HG02938 (cell line): ENCODE measurements around the gene PRSS27.

Experiments
- ATAC-seq: cut with Tn5 transposase; IDR thresholded peaks from one replicate; pipeline ENCODE4 v1.9.1; 2021; ENCODE audit warnings: mild to moderate bottlenecking, moderate library complexity; ENCODE audit not compliant: unreplicated experiment

The PRSS27 gene

DNA sequence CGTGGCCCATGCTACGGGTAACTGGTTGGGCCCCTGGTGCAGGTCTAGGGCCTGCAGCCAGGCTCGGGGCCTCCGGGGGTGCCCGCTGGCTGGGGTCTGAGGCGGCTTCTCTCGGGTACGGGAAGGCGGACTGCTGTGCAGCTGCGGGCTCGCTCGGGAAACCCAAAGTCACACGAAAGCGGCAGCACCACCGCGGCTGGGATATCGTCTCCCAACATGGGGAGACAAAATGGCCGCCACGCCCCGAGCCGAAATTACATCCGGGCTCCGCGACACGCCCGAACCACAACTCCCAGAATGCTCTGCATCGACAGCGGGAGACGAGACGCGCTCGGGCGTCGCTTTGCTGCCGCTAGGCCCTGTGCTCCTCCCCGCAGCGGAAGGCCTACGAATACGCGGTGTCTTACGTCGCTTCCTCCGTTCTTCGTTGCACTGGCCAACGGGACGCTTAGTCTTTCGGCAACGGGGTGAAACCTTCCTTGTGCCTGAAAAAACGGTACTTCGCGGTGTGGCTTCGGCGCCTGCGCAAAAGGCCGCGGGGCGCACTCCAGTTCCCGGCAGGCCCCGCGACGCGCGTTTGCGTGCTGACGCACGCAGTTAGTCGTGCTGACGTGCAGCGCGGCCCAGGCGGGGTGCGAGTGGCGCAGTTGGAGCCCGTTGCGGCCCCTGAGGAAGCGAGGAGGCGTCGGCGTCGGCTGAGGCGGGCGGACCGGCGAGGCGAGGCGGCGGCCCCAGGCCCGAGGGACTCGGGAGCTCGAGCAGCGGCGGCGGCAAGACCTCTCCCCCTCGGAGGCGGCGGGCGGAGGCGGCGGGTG, 32.2 kb upstream of the PRSS27 start, which contains the start of gene SRRM2:
TSS of gene SRRM2 (plus strand) at position 604 of the 815 bp plus-strand sequence. CDS start 3,727 bp downstream, outside the sequence.
- peak; percentile 68 for ATAC-seq

DNA sequence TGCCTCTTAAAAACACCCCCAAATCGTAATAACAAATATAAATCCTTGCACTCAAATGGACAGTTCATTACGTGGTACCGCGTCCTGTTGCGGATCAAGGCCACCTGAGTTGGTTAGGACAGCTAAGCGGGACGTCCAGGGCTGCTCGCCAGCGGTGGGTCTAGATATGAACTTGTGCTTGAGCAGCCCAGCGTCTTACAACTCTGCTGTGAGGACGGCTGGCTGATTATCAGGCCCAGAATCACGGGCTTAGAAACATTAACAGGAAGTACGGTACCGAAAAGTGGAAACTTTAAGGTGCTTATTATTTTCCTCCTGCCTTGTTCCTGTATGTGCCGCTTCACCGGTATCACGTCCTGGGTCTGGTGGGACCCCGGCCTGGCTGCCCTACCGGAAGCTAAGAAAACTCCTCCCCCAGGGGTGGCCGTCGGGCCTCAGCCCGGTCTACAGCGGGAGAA, 31.6 kb upstream of the PRSS27 start:
- no peak for ATAC-seq

DNA sequence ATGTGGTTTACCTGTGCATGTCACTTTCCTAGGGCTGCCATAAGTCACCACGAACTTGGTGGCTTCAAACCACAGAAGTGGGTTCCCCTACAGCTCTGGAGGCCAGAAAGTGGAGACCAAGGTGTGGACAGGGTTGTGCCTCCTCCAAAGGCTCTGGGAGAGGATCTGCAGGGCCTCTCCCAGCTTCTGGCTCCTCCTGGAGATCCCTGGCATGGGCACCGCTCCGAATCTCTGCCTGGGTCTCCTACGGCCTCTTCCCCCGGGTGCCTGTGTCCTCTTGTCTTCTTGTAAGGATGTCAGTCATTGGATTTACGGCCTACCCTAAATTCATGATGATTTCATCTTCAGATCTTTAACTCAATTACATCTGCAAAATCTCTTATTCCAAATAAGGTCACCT, 29.9 kb upstream of the PRSS27 start:
- ATAC-seq: no peak

DNA sequence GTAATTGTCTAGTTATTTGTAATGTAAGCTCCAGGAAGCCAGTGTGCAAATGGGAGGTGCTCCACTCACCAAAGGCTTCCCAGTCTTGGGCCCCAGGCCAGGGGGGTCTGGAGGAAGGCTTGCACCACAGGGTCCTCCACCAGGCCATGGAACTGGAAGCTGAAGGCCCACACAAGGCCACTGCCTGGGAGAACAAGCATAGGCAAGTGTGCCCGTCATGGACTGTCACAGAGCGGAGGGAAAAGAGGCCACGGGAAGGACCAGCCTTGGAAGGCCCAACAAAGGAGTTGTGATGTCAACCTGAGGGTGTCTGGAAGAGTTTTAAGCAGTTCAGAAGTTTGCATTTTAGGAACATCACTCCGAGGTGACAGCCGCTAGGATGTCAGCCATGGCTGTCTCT, 29.5 kb upstream of the PRSS27 start:
- no peak for ATAC-seq

DNA sequence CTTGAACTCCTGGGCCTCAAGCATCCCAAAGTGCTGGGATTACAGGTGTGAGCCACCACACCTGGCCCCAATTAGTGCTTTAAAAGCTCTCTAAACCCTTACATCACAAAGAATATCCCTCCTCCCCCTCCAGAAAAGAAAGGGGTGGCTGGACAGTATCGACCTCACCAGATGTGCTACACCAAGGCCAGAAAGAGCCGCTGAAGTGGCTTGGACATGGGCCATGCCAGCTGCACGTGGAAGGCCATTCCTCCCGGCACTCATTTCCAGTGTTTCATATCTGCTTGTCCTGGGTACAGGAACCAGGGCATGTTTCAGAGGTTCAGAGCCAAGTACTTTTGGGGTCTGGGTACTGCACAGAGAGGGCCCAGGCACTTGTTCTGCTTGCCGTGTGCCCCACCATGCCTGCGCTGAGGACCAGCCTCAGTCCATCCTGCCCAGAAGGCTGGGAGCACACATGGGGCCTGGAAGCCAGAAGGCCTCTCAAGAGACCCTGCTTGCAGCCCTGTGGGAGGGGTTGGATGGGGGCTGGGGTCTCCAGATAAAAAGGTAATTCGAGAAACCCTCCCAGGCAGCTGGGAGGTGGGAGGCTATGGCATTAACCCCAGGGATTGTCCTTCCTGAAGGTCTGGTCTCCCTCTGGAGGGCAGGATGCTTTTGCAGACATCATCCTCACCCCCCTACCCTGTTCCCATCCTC, 28.9 kb upstream of the PRSS27 start:
- no peak for ATAC-seq

DNA sequence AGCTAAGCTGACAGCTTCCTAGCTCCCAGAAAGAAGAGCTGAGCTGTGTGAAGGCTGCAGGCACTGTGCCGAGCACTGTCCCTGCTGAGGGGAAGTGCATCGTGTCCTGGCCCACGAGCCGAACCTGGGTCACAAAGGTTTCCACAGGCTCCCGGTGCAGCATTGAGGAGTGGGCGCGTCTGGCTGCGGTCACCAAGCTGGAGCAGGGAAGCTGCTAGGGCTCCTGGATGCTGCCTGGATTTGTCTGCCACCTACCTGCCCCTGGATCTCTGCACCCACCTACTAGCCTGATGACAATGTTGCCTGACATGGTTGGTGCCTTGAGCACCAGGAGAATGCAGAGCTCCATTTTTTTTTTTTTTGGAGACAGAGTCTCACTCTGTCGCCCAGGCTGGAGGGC, 25.9 kb upstream of the PRSS27 start:
- ATAC-seq: no peak

DNA sequence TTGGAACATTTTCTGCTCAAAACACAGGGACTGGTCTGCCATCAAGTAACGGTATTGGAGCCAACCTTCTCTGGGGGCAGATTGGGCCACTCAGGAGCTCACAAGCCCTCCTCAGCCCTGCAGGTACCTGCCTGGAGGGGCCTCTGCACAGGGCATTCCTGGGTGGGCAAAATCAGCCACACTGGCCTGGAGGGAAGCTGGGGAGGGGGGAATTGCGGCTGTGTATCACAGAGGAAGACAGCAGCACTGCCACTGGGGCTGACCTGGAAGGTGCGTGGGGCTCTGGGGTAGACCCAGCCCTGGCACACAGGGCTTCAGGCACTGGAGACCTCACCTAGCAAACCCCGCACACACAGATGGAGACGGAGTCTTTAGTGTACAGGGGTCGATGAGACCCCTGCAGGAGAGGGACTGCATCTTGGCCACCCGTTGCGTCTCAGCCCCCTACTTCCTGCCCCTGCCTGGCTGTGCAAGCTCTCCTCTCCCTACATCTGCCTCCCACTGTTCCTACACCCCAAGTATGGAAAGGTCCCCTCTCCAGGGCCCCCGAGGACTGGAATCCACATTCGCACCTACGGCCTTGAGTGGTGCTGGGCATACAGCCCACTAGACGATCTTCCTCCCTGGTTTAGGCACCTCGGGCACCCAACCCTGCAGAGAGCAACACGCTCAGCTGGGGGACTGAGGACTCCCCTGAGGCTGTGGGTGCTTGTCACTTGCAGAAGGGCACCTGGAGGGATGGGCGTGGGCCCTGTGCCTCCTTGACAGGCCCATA, 25.3 kb upstream of the PRSS27 start:
- no peak for ATAC-seq

DNA sequence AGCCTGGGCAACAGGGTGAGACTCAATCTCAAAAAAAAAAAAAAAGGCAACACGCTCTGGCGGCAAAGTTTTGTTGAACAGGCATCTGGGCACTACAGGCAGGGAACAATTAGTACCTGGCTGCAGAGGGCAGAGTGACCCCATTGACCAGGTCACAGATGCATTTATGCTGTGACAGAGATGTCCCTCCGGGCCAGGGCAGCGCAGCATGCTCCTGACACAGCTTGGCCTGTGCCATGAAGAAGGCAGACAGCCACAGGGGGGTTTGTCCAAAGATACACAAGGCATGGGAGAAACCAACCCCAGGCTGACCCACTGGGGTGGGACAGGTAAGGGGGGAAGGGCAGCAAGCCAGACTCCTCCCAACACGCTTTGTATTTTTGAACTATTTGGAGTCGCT, 24.7 kb upstream of the PRSS27 start:
- no peak for ATAC-seq

GRCh38 chr16:2743007-2743810, 23.2 kb upstream of the PRSS27 start:
- ATAC-seq: no peak

GRCh38 chr16:2742323-2743006, 22.4 kb upstream of the PRSS27 start:
- no peak for ATAC-seq

DNA sequence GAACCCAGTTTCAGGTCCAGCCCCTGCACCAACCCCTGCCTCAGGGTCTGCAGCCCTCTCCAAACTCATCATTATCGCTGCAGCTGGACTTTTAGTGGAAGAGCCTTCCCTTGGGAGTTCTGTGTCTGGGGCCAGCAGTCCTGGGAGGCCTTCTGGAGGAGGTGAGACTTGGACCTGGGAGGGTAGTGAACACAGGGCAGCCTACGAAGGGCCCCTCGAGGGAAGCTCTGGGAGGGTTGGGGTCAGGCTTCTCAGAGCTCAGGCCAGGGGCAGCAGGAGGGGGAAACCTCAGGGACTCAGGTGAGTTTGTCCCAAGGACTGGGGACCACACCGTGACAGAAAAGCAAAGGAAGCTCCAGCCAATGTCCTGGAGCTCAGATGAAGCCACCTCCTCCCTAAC, 21.1 kb upstream of the PRSS27 start:
- no peak for ATAC-seq

DNA sequence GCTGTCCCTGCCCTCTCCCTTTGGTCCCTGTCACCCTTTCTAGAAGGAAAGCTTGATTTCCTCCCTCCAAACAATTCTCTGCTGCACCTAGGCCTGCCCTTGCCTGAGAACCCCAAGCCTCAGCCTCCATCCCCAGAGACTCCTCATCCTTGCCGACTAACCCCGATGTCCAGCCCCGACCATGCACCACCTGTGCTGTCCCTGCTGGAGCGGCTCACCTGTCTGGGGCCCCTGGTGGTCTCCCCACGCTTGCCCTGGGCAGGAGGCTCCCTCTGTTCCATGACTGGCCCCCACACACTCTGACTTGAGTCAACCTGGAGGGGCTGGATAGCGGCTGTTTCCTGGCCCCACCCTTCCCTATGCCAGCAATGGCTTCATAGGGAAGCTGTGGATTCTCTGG, 20.5 kb upstream of the PRSS27 start:
- no peak for ATAC-seq

DNA sequence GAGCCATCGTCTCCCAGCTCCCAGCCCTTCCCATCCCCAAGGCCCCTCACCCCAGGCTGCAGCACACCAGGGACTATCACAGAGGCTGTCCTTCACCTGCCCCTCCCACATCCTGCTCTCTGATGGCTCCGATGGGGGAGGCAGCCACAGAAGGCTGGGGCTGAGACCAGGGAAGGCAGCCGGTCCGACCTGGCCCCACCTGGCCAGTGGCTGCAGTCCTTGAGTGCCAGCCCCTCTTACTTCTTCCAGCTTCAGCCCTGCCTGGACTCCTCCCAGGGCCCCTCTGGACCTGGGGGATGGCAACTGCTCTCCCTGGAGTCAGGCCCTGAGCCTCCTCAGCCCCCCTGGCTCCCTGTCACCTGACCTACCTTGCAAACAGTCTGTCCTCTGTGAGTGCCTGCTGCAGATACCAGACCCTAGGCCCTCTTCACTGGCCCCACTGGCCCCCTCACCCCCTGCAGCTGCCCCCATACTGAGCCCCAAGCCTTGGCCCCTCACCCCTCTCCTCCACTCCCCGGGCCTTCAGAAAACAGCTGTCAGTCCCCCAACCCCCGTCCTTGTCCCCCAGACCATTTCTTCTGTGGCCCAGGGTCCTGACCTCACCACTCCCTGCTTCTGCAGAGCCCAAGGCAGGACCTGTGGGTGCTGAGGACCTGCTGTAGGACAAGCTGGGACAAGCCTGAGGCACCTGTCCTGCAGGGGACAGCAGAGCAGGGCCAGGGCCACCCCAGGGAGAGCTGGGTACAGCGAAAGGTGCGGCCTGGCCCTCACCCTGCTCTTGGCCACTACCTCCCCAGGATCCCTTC, 19.8 kb upstream of the PRSS27 start:
- ATAC-seq: no peak

GRCh38 chr16:2738615-2739014, 18.6 kb upstream of the PRSS27 start:
- no peak for ATAC-seq

- ATAC-seq: no peak
These were observed 17.9 kb upstream of the PRSS27 start for GRCh38 chr16:2737895-2738418.

DNA sequence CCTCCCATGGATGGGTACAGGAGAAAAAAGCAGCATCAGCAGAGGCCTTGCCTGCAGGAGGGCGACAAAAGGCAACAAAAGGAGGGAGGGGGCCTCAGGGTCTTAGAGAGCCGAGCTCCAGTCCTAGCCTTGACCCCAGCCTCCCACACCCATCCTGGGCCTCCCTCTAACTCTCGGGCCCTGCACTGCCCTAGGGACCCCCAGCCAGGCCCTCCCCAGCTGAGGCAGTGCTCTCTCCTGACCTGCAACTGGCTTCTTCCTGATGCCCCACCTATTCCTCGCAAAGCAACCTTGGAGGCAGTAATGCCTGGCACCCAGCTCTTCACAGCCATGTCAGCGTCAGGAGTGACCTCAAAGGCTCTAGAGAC, 17.2 kb upstream of the PRSS27 start:
- no peak for ATAC-seq

DNA sequence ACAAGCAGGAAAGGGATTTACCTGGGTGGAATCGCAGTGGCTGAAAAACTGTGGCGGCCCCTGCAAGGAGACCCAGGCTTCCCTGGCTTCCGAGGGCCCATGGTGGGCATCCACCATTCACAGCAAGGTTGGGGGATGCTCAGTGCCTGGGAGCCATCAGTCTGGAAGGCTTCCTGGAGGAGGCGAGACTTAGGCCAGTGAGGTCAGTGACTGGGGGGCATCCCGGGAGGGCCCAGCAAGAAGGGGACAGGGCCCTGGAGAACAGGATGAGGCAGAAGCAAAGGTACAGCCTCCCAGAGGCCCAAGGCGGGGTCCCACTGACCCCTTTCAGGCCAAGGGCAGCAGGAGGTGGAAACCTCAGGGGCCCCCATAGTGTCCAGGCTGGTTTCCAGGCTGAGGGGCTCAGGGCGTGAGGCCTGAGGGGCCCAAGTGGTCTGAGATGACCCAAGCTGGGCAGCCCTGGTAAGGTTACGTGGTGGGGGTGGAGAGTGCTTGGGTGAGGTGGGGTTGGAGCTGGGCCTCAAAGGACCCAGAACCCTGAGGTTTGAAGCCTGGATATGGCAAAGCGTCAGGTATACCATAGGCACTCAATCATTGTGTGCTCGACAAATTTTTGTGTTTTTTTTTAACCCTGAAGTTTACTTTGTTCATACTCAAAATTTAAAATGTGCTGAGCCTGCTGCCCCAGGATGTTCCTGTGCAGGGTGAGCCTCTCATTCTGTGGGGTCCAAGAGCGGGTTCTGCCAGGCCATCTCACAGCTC, 16.6 kb upstream of the PRSS27 start:
- no peak for ATAC-seq

DNA sequence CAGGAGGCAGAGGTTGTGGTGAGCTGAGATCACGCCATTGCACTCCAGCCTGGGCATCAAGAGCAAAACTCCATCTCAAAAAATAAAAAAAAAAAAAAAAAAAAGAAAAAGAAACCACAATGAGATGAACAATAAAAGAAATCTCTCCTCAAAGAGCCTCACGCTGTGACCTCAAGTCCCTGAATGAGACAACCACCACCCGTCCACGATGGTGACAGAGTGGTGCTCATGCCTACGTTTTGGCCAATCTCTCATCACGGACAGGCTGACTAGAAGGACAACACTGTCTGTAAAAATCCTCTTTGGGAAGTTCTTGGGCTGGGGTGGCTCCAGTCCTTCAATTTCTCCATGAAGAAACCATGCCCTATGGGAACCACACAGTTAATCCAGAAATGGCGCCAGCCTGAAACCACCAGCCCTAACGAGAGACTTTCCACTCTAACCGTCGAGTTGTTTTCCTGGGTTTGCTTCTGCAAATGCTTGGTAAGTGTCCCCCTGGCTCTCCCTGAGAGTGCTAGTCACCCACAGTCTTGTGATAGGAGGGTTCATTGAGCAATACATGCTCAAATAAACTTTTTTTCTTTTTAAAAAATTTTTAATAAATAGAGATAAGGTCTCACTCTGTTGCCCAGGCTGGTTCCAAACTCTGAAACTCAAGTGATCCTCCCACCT, 15.0 kb upstream of the PRSS27 start:
- no peak for ATAC-seq
